Suppressor macrophage (primary cell): Measurements from ENCODE around the gene EPHX1.
A peak's percentile ranks its signal among the peaks of the same experiment; 100 is the strongest.
"Not testable (repeated sequence)": the region's sequence is repeated elsewhere in the genome, so short reads cannot be mapped to it uniquely, and the experiment has no call there.

Source experiments
- DNase-seq, 4 experiments: peaks; one replicate each; pipeline ENCODE4 v3.0.0-alpha.2; 2020 to 2022

The EPHX1 gene

DNA sequence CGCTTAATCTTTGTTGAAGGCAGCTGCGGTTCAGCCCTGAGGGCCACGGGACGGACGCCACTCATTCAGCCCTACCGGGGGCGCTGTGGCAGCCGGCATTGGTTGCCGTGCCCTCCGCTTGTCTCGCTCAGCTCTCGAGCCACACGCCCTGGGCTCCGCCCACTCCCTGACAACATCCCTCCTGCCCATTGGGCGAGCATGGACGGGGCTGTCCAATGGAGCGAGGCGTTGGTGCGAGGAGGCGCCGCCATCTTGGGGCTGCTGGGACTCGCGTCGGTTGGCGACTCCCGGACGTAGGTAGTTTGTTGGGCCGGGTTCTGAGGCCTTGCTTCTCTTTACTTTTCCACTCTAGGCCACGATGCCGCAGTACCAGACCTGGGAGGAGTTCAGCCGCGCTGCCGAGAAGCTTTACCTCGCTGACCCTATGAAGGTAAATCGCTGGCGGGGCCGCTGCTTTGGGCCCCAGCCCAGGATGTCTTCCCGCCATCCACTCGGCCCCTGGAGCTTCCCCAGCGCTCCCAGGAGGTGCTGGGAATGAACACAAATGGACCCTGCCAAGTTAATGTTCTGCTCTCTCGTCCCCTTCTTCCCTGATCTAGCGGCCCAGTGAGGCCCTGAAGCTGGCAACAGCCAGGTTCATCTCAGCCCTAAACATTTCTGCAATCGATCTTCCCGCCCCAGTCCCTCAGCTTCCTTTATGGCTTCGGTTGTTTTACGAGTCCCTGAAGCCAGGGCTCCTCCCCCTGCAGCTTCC, 32.2 kb upstream of the EPHX1 start, which contains the start of gene SRP9:
Gene SRP9, plus strand, starts transcription at position 244 of the 754 bp plus-strand sequence. Its CDS starts 115 bp downstream, at position 359.
- DNase-seq: peak; percentile 99 to 100 (median 99)

GRCh38 chr1:225778337-225778669, 31.6 kb upstream of the EPHX1 start:
- no peak for DNase-seq

- not testable (repeated sequence) for DNase-seq
These were observed 30.8 kb upstream of the EPHX1 start for GRCh38 chr1:225779165-225779564.

DNA sequence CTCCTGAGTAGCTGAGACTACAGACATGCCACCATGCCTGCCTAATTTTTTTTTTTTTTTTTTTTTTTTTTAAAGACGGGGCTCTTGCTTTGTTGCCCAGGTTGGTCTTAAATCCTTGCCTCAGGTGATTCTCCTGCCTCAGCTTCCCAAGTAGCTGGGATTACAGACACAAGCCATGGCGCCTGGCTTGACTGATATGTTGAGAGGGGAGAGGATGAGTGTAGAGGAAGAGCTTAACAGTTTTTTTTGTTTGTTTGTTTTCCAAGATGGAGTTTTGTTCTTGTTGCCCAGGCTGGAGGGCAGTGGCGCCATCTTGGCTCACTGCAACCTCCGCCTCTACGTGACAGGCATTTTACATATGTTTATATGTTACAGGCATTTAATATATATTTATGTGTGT, 29.8 kb upstream of the EPHX1 start:
- DNase-seq: no peak

DNA sequence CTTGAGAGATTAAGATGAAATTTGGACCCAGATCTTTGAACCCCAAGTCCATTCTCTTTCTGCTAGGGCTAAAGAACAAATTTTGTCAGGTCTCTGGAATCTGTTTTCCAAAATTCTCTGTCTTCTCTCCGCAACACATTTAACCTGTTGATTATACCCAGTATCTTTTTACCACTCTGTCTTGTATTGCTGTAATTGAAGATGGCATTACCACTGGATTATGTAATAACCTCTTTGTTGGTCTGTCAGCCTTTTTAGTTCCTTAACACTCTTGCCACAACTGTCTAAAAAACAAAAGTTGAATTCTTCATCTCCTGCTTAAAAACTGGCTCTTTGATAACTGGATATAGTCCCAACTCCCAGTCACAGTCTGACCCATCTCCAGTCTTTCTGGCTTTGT, 29.3 kb upstream of the EPHX1 start:
- DNase-seq: peak in 3 of 4 experiments; percentile 9 to 63 (median 53)

- DNase-seq: not testable (repeated sequence)
These were observed 20.8 kb upstream of the EPHX1 start for GRCh38 chr1:225789142-225789541.

GRCh38 chr1:225794954-225795353, 15.0 kb upstream of the EPHX1 start:
- DNase-seq: no peak

DNA sequence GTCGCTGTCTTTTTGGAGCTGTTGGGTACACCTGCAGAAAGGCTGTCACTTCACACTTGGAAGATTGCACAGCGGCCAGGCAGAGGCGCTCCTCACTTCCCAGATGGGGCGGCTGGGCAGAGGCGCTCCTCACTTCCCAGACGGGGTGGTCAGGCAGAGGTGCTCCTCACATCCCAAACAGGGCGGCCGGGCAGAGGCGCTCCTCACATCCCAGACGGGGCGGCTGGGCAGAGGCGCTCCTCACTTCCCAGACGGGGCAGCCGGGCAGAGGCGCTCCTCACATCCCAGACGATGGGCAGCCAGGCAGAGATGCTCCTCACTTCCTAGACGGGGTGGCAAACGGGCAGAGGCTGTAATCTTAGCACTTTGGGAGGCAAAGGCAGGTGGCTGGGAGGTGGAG, 13.8 kb upstream of the EPHX1 start:
- not testable (repeated sequence) for DNase-seq

DNA sequence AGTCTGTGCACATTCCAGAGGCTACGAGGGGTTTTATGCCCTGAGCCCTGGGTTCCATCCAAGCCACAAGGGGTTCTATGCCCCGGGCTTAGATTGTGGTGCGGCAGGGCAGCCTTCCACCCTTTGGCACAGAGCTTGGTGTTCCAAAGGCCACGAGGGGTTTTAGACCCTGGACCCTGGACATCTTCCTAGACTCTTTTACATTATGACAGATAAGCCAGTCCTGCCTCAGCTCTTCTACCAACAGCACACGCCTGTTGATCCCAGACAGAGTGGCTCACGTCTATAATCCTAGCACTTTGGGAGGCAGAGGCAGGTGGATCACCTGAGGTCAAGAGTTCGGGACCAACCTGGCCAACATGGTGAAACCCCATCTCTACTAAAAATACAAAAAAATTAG, 8.8 kb upstream of the EPHX1 start:
- not testable (repeated sequence) for DNase-seq

- DNase-seq: no peak
These were observed 3.7 kb upstream of the EPHX1 start for GRCh38 chr1:225806249-225806648.

GRCh38 chr1:225806736-225807135, 3.2 kb upstream of the EPHX1 start:
- DNase-seq: not testable (repeated sequence)

DNA sequence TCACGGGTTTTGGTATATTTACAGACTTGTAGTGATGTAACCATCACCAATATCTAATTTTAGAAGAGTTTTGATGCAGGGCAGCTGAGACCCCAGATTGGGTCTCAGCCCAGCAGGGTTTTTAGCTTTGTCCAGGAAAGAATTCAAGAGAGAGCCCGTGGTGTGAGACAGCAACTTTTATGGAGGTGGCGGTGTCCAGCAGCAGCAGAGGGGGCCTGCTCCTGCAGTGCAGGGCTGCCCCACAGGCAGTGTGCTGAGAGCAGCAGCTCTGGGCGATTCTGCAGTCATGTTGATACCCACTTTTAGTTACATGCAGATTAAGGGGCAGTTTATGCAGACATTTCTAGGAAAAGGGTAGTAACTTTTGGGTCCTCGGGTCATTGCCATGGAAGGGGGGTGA, 1.8 kb upstream of the EPHX1 start:
- no peak for DNase-seq

DNA sequence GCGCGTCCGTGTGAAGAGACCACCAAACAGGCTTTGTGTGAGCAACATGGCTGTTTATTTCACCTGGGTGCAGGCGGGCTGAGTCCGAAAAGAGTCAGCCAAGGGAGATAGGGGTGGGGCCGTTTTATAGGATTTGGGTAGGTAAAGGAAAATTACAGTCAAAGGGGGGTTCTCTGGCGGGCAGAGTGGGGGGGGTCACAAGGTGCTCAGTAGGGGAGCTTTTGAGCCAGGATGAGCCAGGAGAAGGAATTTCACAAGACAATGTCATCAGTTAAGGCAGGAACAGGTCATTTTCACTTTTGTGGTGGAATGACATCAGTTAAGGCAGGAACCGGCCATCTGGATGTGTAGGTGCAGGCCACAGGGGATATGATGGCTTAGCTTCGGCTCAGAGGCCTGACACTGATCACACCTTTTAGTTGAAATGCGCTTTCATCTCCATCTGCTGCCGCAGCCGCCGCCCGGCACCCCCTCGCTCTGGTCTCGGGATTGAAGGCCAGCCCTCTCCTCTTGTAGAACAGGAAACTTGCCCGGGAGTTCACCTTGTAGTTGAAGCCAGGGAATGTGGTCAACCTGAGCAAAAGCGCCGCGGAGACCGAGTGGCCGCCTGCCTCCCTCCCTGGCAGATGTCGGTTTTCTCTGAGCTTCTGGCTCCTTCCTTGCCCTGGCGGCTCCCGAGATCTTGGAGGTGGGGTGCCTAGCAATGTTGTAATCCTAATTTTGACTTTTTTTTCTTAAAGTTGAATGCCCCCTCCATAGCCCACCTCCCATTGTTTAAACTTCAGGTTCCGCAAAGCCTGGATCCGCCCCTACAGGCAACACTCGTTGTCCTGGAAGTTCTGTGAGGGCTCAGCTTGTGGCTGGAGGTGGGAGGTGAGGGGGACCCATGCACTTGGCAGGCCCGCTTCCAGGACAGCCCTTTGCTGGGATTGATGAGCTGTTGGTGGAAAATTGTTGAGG, 935 bp downstream of the EPHX1 start:
- DNase-seq: peak in 2 of 4 experiments; percentile 23 to 29

- peak in 1 of 4 experiments; percentile 19 for DNase-seq
These were observed 1.9 kb downstream of the EPHX1 start for GRCh38 chr1:225811622-225812487.

GRCh38 chr1:225812488-225813213, 2.7 kb downstream of the EPHX1 start:
- no peak for DNase-seq

DNA sequence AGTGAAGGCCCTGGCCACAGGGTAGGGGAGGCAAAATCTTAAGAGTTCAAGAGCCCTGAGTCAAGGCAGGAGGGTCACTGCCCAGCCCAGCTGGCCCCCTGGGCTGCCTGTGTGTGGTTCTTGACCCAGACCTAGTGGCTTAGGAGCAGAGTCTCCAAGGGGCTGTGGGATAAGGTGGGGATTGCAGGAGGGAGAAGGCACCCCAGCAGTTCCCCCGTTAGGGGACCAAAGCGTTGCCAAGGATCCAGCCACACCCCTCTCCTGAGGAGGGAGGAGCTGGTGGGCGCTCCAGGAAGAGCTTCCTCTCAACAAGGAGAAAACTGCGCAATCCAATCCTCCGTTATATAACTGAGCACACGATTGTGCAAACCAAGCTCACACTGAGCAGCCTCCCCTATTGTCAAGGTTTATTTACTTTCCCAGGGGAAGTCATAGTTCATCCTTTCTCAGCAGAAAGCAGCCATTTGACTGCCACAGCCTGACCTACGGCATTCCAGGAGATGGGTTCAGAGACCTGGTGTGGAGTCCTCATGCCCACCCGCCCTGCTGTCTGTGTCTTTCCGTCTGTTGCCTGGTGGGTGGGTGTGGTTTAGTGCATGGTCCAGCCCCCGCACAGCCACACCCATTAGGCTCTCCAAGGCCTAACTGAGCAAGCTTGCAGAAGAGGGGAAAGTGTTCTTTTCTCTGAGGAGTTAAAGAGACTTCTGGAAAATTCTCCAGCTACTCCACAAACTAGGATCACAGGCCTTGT, 3.5 kb downstream of the EPHX1 start:
- DNase-seq: peak; percentile 80 to 91 (median 88)

GRCh38 chr1:225814381-225814780, 4.5 kb downstream of the EPHX1 start:
- DNase-seq: no peak

GRCh38 chr1:225815090-225815489, 5.2 kb downstream of the EPHX1 start:
- not testable (repeated sequence) for DNase-seq

DNA sequence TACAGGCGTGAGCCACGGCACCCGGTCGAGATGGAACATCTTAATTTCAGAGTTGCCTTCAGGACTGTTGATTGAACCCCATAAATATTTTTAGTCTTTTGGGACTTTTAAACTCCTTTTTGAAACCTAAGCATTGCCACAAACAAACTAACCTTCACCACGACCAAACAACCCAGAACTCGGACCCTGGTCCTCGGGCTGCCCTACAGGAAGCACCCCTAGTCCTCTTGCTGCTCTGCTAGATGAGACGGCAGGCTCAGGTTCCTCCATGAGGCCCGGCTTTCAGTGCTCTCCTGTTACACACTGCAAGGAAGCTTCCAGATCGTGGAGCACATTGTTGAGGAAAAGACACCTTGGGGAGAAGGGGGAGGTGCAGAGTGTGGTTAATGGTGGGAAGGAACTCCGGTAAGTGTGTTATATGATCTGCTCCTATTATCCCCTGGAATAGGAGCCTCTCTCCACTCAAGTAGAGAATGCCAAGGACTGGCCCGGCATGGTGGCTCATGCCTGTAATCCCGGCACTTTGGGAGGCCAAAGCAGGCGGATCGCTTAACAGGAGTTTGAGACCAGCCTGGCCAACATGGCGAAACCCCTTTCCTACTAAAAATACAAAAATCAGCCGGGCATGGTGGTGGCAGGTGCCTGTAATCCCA, 5.7 kb downstream of the EPHX1 start:
- no peak for DNase-seq
